Smooth muscle cell (in vitro differentiated cells): ENCODE results near the gene NES. TPM values are rescaled to one million over a fixed set of nuclear protein-coding genes. Genes with fewer than 3 reads are reported as not detected.

ENCODE experiments used
- DNase-seq: peaks from one replicate; lab custom pipeline; 2025; ENCODE audit not compliant: unreplicated experiment; lab: John Stamatoyannopoulos, UW
- H2AFZ ChIP-seq: fragments of 200-600 bp; sonication (generic); 2 replicates; pipeline ENCODE4 v1.6.0; 2016; ENCODE audit warnings: antibody characterized with exemption, low read depth, mild to moderate bottlenecking
- H3F3A ChIP-seq: fragments of 200-600 bp; sonication (generic); 2 replicates; pipeline ENCODE4 v1.6.0; 2017; ENCODE audit warnings: antibody characterized with exemption, low read depth
- H3K27ac ChIP-seq: fragments of 200-600 bp; sonication (generic); 2 replicates; pipeline ENCODE4 v1.5.1; 2016; ENCODE audit warnings: low read depth, mild to moderate bottlenecking
- H3K27me3 ChIP-seq: fragments of 200-600 bp; sonication (generic); 2 replicates; pipeline ENCODE4 v1.6.1; 2016; ENCODE audit warnings: low read depth, mild to moderate bottlenecking
- H3K36me3 ChIP-seq: fragments of 200-600 bp; sonication (generic); 2 replicates; pipeline ENCODE4 v1.5.1; 2016; ENCODE audit warnings: low read depth
- H3K4me1 ChIP-seq: fragments of 200-600 bp; sonication (generic); 2 replicates; pipeline ENCODE4 v1.5.1; 2016; ENCODE audit warnings: low read depth
- H3K4me2 ChIP-seq: fragments of 200-600 bp; sonication (generic); 2 replicates; pipeline ENCODE4 v1.6.0; 2016; ENCODE audit warnings: mild to moderate bottlenecking
- H3K4me3 ChIP-seq: fragments of 200-600 bp; sonication (generic); 2 replicates; pipeline ENCODE4 v1.5.1; 2016; ENCODE audit warnings: mild to moderate bottlenecking
- H3K79me2 ChIP-seq: fragments of 200-600 bp; sonication (generic); 2 replicates; pipeline ENCODE4 v1.6.0; 2016; ENCODE audit warnings: low read depth, mild to moderate bottlenecking
- H3K9ac ChIP-seq: fragments of 200-600 bp; sonication (generic); 2 replicates; pipeline ENCODE4 v1.6.0; 2016; ENCODE audit warnings: low read depth
- H3K9me3 ChIP-seq: fragments of 200-600 bp; sonication (generic); replicated peaks from 2 replicates; pipeline ENCODE4 v1.5.1; 2016; ENCODE audit warnings: low read depth
- H4K20me1 ChIP-seq: fragments of 200-600 bp; sonication (generic); 2 replicates; pipeline ENCODE4 v1.6.0; 2016; ENCODE audit warnings: low read depth
- WGBS: methylation state at CpG from one replicate; pipeline ENCODE4 v1.1.7; 2016; ENCODE audit warnings: low lambda C conversion rate; 5-methylcytosine and 5-hydroxymethylcytosine counted together
- polyA plus RNA-seq: library from polyadenylated mRNA; unstranded; fragments of >200 nt; fragmentation: Nextera tagmentation; extraction: Ambion mirVana; gene quantifications from 2 replicates; pipeline ENCODE4 v1.2.1, GENCODE V29; 2016
- total RNA-seq: library from RNA; depleted of rRNA; stranded (reverse); fragments of >200 nt; gene quantifications from 2 replicates; pipeline ENCODE4 v1.2.3, GENCODE V29; 2014
- TF ChIP-seq, protein P1 (sequence below): fragments of 200-600 bp; sonication (generic); IDR thresholded peaks from 2 replicates; pipeline ENCODE4 v1.5.1; 2017; ENCODE audit warnings: borderline replicate concordance, mild to moderate bottlenecking, antibody characterized with exemption; ENCODE audit not compliant: insufficient read depth, poor library complexity, severe bottlenecking

The NES gene
- total and polyA plus RNA-seq, 2 experiments from 2014 or later: 11.3 to 28.5 TPM

DNA sequence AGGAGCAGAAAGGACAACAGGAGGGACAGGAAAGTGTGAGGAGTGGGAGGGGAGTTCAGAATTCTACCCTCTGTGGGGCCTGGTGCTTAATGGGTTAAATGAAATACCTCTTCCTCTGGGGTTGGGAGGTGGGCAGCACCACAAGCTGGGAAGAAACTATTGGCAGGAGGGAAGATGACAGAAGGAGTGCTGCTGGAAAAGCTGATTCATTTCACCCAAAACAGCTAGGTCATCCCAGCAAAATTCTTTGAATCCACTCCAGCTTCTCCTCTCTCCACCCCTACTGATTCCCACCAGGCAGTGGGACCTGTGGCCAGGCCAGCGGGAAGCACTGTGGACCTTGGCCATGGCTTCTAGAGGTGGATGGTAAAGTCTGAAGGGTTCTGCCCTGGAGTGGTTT lies 22.5 kb downstream of the NES start:
- no peak overlapping the region for H3K4me3 ChIP-seq
- H3K9ac ChIP-seq: no peak overlapping the region
- no peak overlapping the region for H3K4me2 ChIP-seq
- H2AFZ ChIP-seq: no peak overlapping the region
- peaks cover 8% of the 10 kb centered on the region for H3K4me1 ChIP-seq
- H3K27ac ChIP-seq: no peak overlapping the region
- H3K79me2 ChIP-seq: no peaks in the 10 kb centered on the region
- H3F3A ChIP-seq: peaks cover 7% of the 10 kb centered on the region
- TF ChIP-seq, protein P1, sequence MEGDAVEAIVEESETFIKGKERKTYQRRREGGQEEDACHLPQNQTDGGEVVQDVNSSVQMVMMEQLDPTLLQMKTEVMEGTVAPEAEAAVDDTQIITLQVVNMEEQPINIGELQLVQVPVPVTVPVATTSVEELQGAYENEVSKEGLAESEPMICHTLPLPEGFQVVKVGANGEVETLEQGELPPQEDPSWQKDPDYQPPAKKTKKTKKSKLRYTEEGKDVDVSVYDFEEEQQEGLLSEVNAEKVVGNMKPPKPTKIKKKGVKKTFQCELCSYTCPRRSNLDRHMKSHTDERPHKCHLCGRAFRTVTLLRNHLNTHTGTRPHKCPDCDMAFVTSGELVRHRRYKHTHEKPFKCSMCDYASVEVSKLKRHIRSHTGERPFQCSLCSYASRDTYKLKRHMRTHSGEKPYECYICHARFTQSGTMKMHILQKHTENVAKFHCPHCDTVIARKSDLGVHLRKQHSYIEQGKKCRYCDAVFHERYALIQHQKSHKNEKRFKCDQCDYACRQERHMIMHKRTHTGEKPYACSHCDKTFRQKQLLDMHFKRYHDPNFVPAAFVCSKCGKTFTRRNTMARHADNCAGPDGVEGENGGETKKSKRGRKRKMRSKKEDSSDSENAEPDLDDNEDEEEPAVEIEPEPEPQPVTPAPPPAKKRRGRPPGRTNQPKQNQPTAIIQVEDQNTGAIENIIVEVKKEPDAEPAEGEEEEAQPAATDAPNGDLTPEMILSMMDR: no peak
- no peaks in the 10 kb centered on the region for H3K36me3 ChIP-seq
- WGBS: 81% methylated on average over 1 of the region's 1 CpG
- peaks cover 7% of the 10 kb centered on the region for H4K20me1 ChIP-seq
- peaks cover 48% of the 10 kb centered on the region for H3K27me3 ChIP-seq
- no peaks in the 10 kb centered on the region for H3K9me3 ChIP-seq
- DNase-seq: no peak

DNA sequence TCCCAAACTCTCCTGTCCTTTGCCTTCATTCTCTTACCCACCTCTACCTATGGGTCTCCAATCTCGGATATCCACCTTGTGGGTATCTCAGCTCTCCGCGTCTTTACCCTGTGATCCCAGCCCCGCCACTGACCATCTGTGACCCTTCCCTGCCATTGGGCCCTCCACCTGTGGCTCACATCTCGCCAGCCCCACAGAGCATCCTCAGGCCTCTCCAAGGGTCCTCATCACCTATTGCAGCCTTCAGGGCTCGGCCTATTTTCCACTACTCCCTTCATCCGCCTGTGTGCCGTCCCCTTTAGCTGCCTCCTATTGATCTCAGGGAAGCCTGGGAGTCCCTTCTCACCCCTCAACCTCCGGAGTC lies 24.2 kb downstream of the NES start:
- TF ChIP-seq, protein P1: no peak
- peaks cover 64% of the 10 kb centered on the region for H3K27me3 ChIP-seq
- no peak overlapping the region for H3K4me3 ChIP-seq
- 85% methylated on average over 9 of the region's 9 CpGs for WGBS
- H3K9me3 ChIP-seq: no peaks in the 10 kb centered on the region
- no peaks in the 10 kb centered on the region for H3F3A ChIP-seq
- no peaks in the 10 kb centered on the region for H3K79me2 ChIP-seq
- no peak overlapping the region for H3K9ac ChIP-seq
- H3K4me2 ChIP-seq: no peak overlapping the region
- no peak for DNase-seq
- H4K20me1 ChIP-seq: peaks cover 7% of the 10 kb centered on the region
- peaks cover 8% of the 10 kb centered on the region for H3K4me1 ChIP-seq
- no peaks in the 10 kb centered on the region for H3K36me3 ChIP-seq
- H2AFZ ChIP-seq: no peak overlapping the region
- no peak overlapping the region for H3K27ac ChIP-seq

DNA sequence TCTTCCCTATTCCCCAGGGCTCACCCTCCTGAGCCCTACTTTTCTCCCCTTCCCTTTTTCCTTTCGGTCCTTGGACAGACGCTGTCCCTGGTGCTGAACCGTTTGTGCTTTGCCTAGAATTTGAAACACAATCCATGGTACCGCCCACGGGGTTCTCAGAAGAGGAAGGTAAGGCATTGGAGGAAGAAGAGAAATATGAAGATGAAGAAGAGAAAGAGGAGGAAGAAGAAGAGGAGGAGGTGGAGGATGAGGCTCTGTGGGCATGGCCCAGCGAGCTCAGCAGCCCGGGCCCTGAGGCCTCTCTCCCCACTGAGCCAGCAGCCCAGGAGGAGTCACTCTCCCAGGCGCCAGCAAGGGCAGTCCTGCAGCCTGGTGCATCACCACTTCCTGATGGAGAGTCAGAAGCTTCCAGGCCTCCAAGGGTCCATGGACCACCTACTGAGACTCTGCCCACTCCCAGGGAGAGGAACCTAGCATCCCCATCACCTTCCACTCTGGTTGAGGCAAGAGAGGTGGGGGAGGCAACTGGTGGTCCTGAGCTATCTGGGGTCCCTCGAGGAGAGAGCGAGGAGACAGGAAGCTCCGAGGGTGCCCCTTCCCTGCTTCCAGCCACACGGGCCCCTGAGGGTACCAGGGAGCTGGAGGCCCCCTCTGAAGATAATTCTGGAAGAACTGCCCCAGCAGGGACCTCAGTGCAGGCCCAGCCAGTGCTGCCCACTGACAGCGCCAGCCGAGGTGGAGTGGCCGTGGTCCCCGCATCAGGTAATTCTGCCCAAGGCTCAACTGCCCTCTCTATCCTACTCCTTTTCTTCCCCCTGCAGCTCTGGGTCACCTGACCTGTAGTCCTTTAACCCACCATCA lies 24.8 kb downstream of the NES start:
- no peaks in the 10 kb centered on the region for H3K79me2 ChIP-seq
- peak; percentile 16 for DNase-seq
- peaks cover 7% of the 10 kb centered on the region for H4K20me1 ChIP-seq
- peaks cover 70% of the 10 kb centered on the region for H3K27me3 ChIP-seq
- no peak overlapping the region for H3K4me2 ChIP-seq
- H3K4me3 ChIP-seq: no peak overlapping the region
- TF ChIP-seq, protein P1: no peak
- H3K4me1 ChIP-seq: peaks cover 8% of the 10 kb centered on the region
- H3K9ac ChIP-seq: no peak overlapping the region
- H3K9me3 ChIP-seq: no peaks in the 10 kb centered on the region
- no peaks in the 10 kb centered on the region for H3F3A ChIP-seq
- no peak overlapping the region for H3K27ac ChIP-seq
- 57% methylated on average over 16 of the region's 16 CpGs for WGBS
- H2AFZ ChIP-seq: no peak overlapping the region
- no peaks in the 10 kb centered on the region for H3K36me3 ChIP-seq

- Histone ChIP-seq H3K9me3 (no peaks in the 10 kb centered on the region), H3K4me1 (no peaks in the 10 kb centered on the region), H3K79me2 (no peaks in the 10 kb centered on the region), H3F3A (no peaks in the 10 kb centered on the region), H3K36me3 (no peaks in the 10 kb centered on the region), H3K4me2 (no peak overlapping the region), H3K9ac (no peak overlapping the region), H3K27ac (no peak overlapping the region), H3K27me3 (peaks cover 80% of the 10 kb centered on the region), H2AFZ (no peak overlapping the region), H3K4me3 (no peak overlapping the region), H4K20me1 (peaks cover 7% of the 10 kb centered on the region)
- WGBS: 21% methylated on average over 2 of the region's 2 CpGs
- TF ChIP-seq, protein P1: no peak
- DNase-seq: no peak
Observed at GRCh38 chr1:156648951-156649350, 28.3 kb downstream of the NES start.
